Ovary (tissue), 9 donors: ENCODE measurements around the gene PRR35. TPM values are rescaled to one million over a fixed set of nuclear protein-coding genes. Genes with fewer than 3 reads are reported as not detected.

ENCODE experiments used
- DNase-seq, 5 donors: peaks; one replicate each; pipeline ENCODE4 v3.0.0-alpha.2; 2019 to 2020
- H3K27ac ChIP-seq, 2 donors: fragments of 200-600 bp; one replicate each; pipeline versions ENCODE4 v1.5.1 to v1.8.0; 2019 to 2022
- H3K27me3 ChIP-seq: fragments of 200-600 bp; one replicate; pipeline ENCODE4 v1.8.0; 2022
- H3K36me3 ChIP-seq: fragments of 200-600 bp; sonication (generic); one replicate; pipeline ENCODE4 v1.5.1; 2019
- H3K4me1 ChIP-seq: one replicate; pipeline ENCODE4 v1.8.1; 2013; ENCODE audit warnings: mild to moderate bottlenecking, moderate library complexity; ENCODE audit not compliant: insufficient read depth
- H3K4me3 ChIP-seq: fragments of 200-600 bp; sonication (generic); one replicate; pipeline ENCODE4 v1.5.1; 2017
- H3K9me3 ChIP-seq, 2 donors: fragments of 200-600 bp in 1 of 2; sonication (generic) in 1 of 2; one replicate each; pipeline versions ENCODE4 v1.5.1 to v1.8.1; 2013 to 2019; ENCODE audit warnings: mild to moderate bottlenecking in 1 of 2, moderate library complexity in 1 of 2
- EP300 ChIP-seq: sonication (generic); formaldehyde crosslinking; IDR thresholded peaks from one replicate; pipeline ENCODE4 v1.6.1; 2017; ENCODE audit warnings: antibody characterized with exemption
- POLR2A ChIP-seq: fragments of 450-650 bp; IDR thresholded peaks from one replicate; pipeline ENCODE4 v1.6.1; 2017; ENCODE audit warnings: antibody characterized with exemption, mild to moderate bottlenecking, moderate library complexity
- WGBS, 3 donors: extraction: QIAGEN DNeasy Blood & Tissue Kit in 1 of 3; methylation state at CpG; one replicate each; pipeline versions ENCODE4 v1.1.5 to v1.1.7; 2013 to 2017; 5-methylcytosine and 5-hydroxymethylcytosine counted together
- intact Hi-C, 4 donors: fragments of 100-400 bp; cut with DNase I; formaldehyde crosslinking; loops; one replicate each; pipeline versions ENCODE4 v1.11.0 to v1.15.1; 2022 to 2023
- polyA plus RNA-seq, 2 donors: library from polyadenylated mRNA; stranded (reverse); fragments of 200-250 nt in 1 of 2; fragments of 350-450 nt in 1 of 2; fragmentation: Illumina TruSeq in 1 of 2; extraction: RNeasy Lipid Tissue Mini Kit (QIAGEN cat#74804) in 1 of 2; gene quantifications; one replicate each; pipeline ENCODE4 v1.2.3, GENCODE V29; 2013 to 2014
- total RNA-seq, 7 donors: library from RNA; depleted of rRNA in 2 of 7; stranded (reverse); fragments of >200 nt in 2 of 7; fragmentation: NEBNext Ultra II Directional in 3 of 7; extraction: Animal tissue kit (Norgen Biotek cat#: 25700) in 3 of 7; gene quantifications; one replicate each; pipeline versions ENCODE4 v1.1.0 to v1.2.4, GENCODE V29; 2016 to 2023
- TF ChIP-seq, protein P1 (sequence below), 3 donors: fragments of 450-650 bp in 2 of 3; fragments of 200-600 bp in 1 of 3; IDR thresholded peaks; one replicate each; pipeline versions ENCODE4 v1.5.1 to v1.8.0; 2016 to 2022; ENCODE audit warnings: antibody characterized with exemption in 3 of 3, mild to moderate bottlenecking in 1 of 3
- donor health status: DM: no; HTN: no; CAD: no; lungs with moderate emphysema.
- donor health status: DM: no; HTN: no; CAD: no.
- donor health status: Bipolar disorder and iron deficiency.
- donor health status: DM: yes; HTN: yes; CAD: no.
- donor health status: DM: no; HTN: no; CAD: no.
- donor health status: DM: yes; HTN: yes; CAD: no.

The PRR35 gene
- total and polyA plus RNA-seq, 9 donors: not detected

DNA sequence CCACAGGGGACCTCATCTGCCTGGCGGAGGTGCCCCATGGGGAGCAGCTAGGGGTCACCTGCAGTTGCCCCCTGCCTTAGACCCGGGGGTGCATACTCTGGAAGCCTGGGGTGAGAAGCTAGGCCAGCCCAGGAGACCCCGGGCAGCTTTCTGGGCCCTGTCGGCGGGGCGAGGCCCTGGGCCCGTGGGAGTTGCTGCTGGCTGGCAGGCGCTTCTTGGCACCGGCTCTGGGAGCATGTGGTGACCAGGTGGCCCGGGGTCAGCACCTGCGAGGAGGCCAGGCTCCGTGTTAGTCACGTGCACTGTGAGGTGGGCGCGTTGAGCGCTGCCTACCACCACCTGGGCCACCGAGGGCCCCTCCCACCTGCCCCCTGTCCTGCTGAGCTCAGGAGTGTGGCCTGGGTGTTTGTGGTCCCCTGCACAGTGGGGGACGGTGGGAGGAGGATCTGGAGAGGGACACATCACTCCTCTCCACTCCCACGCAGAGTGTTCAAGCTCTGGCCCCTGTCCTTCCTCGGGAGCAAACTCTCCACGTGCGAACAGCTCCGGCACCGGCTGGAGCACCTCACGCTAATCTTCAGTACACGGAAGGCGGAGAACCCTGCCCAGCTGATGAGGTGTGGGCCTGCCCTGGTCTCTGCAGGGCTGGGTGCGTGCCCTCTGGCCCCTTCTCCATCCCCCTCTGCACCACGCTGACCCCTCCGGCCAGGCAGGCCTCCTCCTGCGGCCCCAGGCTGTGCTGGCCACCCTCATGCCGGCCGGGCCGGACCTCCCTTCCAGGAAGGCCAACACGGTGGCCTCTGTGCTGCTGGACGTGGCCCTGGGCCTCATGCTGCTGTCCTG lies 15.4 kb downstream of the PRR35 start:
- H3K36me3 ChIP-seq: no peaks in the 10 kb centered on the region
- intact Hi-C loops: no loop called here

DNA sequence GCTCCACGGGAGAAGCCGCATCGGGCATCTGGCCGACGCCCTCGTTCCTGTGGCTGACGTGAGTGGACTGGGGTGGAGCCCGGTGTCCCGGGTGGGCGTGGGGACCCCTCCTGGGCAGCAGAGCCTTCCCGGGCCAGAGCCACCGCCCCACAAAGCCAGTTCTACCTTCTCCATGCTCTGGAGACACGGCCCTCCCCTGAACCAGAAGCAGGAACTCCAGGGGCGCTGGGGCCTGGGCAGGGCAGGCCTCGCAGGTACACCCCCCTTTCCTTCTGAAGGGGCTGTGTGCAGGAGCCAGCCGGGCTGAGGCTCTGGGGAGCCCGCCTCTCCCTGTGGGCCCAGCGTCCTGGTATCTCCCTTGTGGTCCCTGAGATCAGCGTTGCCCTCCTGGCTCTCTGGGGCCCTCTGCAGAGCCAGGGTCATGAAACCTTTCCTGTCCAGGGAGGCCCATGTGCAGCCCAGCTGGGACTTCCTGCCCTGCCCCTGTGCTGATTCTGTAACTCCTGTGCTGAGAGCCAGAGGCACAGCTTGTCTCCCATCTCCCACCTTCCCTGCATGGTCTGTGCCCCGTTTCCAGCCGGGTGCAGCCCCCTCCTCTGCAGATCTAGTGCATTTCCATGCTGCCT lies 16.1 kb downstream of the PRR35 start:
- DNase-seq: no peak
- no peaks in the 10 kb centered on the region for H3K9me3 ChIP-seq
- no peak overlapping the region for H3K4me3 ChIP-seq
- H3K27me3 ChIP-seq: no peaks in the 10 kb centered on the region
- H3K27ac ChIP-seq: no peak overlapping the region
- no peaks in the 10 kb centered on the region for H3K4me1 ChIP-seq
- no peaks in the 10 kb centered on the region for H3K36me3 ChIP-seq
- TF ChIP-seq POLR2A (no peak), EP300 (no peak)
- TF ChIP-seq, protein P1, sequence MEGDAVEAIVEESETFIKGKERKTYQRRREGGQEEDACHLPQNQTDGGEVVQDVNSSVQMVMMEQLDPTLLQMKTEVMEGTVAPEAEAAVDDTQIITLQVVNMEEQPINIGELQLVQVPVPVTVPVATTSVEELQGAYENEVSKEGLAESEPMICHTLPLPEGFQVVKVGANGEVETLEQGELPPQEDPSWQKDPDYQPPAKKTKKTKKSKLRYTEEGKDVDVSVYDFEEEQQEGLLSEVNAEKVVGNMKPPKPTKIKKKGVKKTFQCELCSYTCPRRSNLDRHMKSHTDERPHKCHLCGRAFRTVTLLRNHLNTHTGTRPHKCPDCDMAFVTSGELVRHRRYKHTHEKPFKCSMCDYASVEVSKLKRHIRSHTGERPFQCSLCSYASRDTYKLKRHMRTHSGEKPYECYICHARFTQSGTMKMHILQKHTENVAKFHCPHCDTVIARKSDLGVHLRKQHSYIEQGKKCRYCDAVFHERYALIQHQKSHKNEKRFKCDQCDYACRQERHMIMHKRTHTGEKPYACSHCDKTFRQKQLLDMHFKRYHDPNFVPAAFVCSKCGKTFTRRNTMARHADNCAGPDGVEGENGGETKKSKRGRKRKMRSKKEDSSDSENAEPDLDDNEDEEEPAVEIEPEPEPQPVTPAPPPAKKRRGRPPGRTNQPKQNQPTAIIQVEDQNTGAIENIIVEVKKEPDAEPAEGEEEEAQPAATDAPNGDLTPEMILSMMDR (IDR thresholded peaks at IDR 0.05): no peak
- WGBS, 3 donors: 72 to 76% (median 76%) methylated on average over 17 to 21 of the region's 21 CpGs
- intact Hi-C loops: no loop called here

More for the DNA sequence above, 15.4 kb downstream of the PRR35 start:
- H3K4me3 ChIP-seq: no peak overlapping the region
- H3K27me3 ChIP-seq: no peaks in the 10 kb centered on the region
- 69 to 77% (median 76%) methylated on average over 24 to 36 of the region's 36 CpGs for WGBS, 3 donors
- H3K4me1 ChIP-seq: peaks cover 6% of the 10 kb centered on the region
- no peak overlapping the region for H3K27ac ChIP-seq
- no peaks in the 10 kb centered on the region for H3K9me3 ChIP-seq
- no peak for DNase-seq
- TF ChIP-seq EP300 (no peak), POLR2A (no peak)
- TF ChIP-seq, protein P1 (IDR thresholded peaks at IDR 0.05): no peak

DNA sequence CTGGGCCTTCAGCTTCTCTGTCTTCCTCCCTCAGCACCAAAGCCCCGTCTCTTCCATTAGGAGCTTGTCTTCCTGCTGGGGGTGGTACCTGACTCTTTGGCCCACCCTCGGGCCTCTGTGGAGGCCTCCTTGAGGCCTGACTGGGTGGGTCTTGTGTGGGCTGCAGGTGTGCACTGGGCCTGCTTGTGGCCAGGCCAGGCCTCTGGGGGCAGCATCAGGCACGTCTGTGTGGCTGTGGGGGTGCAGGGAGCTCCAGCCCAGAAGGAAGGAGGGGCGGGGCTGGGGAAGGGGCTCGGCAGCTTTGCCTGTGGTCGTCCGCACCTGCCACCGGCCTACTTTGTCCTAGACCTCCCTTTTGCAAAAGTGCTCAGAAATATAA lies 16.6 kb downstream of the PRR35 start:
- no peak for DNase-seq
- intact Hi-C loops: no loop called here
- no peak overlapping the region for H3K27ac ChIP-seq
- H3K36me3 ChIP-seq: no peaks in the 10 kb centered on the region
- H3K9me3 ChIP-seq: no peaks in the 10 kb centered on the region
- WGBS, 3 donors: 30 to 52% (median 44%) methylated on average over 8 of the region's 8 CpGs
- TF ChIP-seq, protein P1 (IDR thresholded peaks at IDR 0.05): no peak
- no peak for TF ChIP-seq POLR2A
- TF ChIP-seq EP300: no peak
- no peak overlapping the region for H3K4me3 ChIP-seq
- no peaks in the 10 kb centered on the region for H3K4me1 ChIP-seq
- no peaks in the 10 kb centered on the region for H3K27me3 ChIP-seq

DNA sequence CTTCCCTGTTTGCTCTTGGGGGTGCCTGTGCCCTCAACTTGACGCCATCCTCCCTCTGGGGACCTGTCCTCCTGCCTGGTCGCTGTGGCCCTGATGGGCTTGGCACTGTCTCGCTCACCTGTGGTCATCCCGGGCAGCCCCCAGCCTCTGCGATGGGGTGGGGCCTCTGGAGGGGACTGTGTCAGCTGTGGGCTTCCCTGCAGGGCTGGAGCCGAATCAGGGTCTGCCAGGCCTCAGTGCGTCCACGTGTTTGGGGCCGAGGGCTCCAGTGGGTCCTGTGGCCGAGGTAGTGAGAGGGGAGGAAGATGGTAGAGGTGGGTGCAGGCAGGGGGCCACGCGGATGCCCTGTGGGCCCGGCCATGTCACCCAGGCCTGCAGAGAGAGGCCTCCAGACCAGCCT lies 17.6 kb downstream of the PRR35 start:
- TF ChIP-seq POLR2A: no peak
- TF ChIP-seq, protein P1 (IDR thresholded peaks at IDR 0.05): no peak
- intact Hi-C loops: no loop called here
- no peak for DNase-seq
- WGBS, 3 donors: 90 to 93% (median 91%) methylated on average over 12 to 13 of the region's 13 CpGs
- H3K36me3 ChIP-seq: no peaks in the 10 kb centered on the region
- H3K27ac ChIP-seq: no peak overlapping the region
- no peak overlapping the region for H3K4me3 ChIP-seq
- H3K4me1 ChIP-seq: no peaks in the 10 kb centered on the region
- H3K27me3 ChIP-seq: no peaks in the 10 kb centered on the region
- H3K9me3 ChIP-seq: no peaks in the 10 kb centered on the region
